ENCODE results near the gene IL32.

- TF ChIP-seq POLR2A (IDR thresholded peaks at IDR 0.05), result no peak
- no peak for TF ChIP-seq CTCF (IDR thresholded peaks at IDR 0.05)
Measured at GRCh38 chr16:3026609-3027488, 38.6 kb upstream of the IL32 start.
